ENCODE measurements around the gene PPP1R36.

The PPP1R36 gene

GRCh38 chr14:64504310-64504896 is 45.4 kb upstream of the PPP1R36 start, which contains the start of gene ZBTB1:
Gene ZBTB1 (plus strand): TSS chr14:64504770. CDS start chr14:64521505, 16,735 bp downstream.
- TF ChIP-seq CTCF (IDR thresholded peaks at IDR 0.05; ENCODE audit: insufficient read depth, low read length, poor library complexity, severe bottlenecking) (no peak), EZH2phosphoT487 (conservative IDR thresholded peaks at IDR 0.05; ENCODE audit: low read length) (no peak)
- no peaks in the 10 kb centered on the region for H3K27me3 ChIP-seq (ENCODE audit: low read length)
- no peaks in the 10 kb centered on the region for H3K9me2 ChIP-seq (replicated peaks; ENCODE audit: insufficient read depth, low read length)
- H4K20me1 ChIP-seq (ENCODE audit: low read depth, low read length), result peaks cover 3% of the 10 kb centered on the region; the same call in 1 of the 2 replicates
- peak within 1 kb of the TSS; percentile 99 for H3K27ac ChIP-seq (ENCODE audit: low read depth, low read length)
- H3K9ac ChIP-seq (ENCODE audit: low read length), result peak within 1 kb of the TSS; percentile 99
- peaks cover 64% of the 10 kb centered on the region for H3F3A ChIP-seq (ENCODE audit: insufficient read depth)
- no peaks in the 10 kb centered on the region for H3K36me3 ChIP-seq (ENCODE audit: low read length)
- H3K4me3 ChIP-seq (ENCODE audit: insufficient read depth, low read length, poor library complexity, severe bottlenecking), result peak within 1 kb of the TSS; percentile 85
- H3K9me3 ChIP-seq (ENCODE audit: insufficient read depth, low read length), result no peaks in the 10 kb centered on the region
- no peak within 1 kb of the TSS for H2AFZ ChIP-seq (ENCODE audit: low read depth, low read length, severe bottlenecking)
- peaks cover 86% of the 10 kb centered on the region for H3K79me2 ChIP-seq (ENCODE audit: insufficient read depth, low read length)
- peak within 1 kb of the TSS; percentile 76 for H3K4me2 ChIP-seq (ENCODE audit: low read depth, low read length, poor library complexity, severe bottlenecking)

- H3K79me2 ChIP-seq (ENCODE audit: insufficient read depth, low read length), result peaks cover 86% of the 10 kb centered on the region
- H3K27ac ChIP-seq (ENCODE audit: low read depth, low read length), result peak overlapping the region; percentile 99
- peak overlapping the region; percentile 99 for H3K9ac ChIP-seq (ENCODE audit: low read length)
- peaks cover 3% of the 10 kb centered on the region; the same call in 1 of the 2 replicates for H4K20me1 ChIP-seq (ENCODE audit: low read depth, low read length)
- H3K9me2 ChIP-seq (replicated peaks; ENCODE audit: insufficient read depth, low read length), result no peaks in the 10 kb centered on the region
- no peaks in the 10 kb centered on the region for H3K27me3 ChIP-seq (ENCODE audit: low read length)
- H3K36me3 ChIP-seq (ENCODE audit: low read length), result no peaks in the 10 kb centered on the region
- peaks cover 69% of the 10 kb centered on the region for H3F3A ChIP-seq (ENCODE audit: insufficient read depth)
- no peak overlapping the region for H2AFZ ChIP-seq (ENCODE audit: low read depth, low read length, severe bottlenecking)
- H3K9me3 ChIP-seq (ENCODE audit: insufficient read depth, low read length), result no peaks in the 10 kb centered on the region
- H3K4me3 ChIP-seq (ENCODE audit: insufficient read depth, low read length, poor library complexity, severe bottlenecking), result peak overlapping the region; percentile 78
- H3K4me2 ChIP-seq (ENCODE audit: low read depth, low read length, poor library complexity, severe bottlenecking), result peak overlapping the region; percentile 76
- TF ChIP-seq CTCF (IDR thresholded peaks at IDR 0.05; ENCODE audit: insufficient read depth, low read length, poor library complexity, severe bottlenecking) (no peak), EZH2phosphoT487 (conservative IDR thresholded peaks at IDR 0.05; ENCODE audit: low read length) (no peak)
These were observed 44.6 kb upstream of the PPP1R36 start for GRCh38 chr14:64504897-64505794.

- Histone ChIP-seq H3K9me2 (replicated peaks; ENCODE audit: insufficient read depth, low read length) (no peaks in the 10 kb centered on the region), H3F3A (ENCODE audit: insufficient read depth) (peaks cover 64% of the 10 kb centered on the region), H2AFZ (ENCODE audit: low read depth, low read length, severe bottlenecking) (no peak overlapping the region), H4K20me1 (ENCODE audit: low read depth, low read length) (peaks cover 9% of the 10 kb centered on the region; the same call in 1 of the 2 replicates), H3K9me3 (ENCODE audit: insufficient read depth, low read length) (no peaks in the 10 kb centered on the region), H3K27ac (ENCODE audit: low read depth, low read length) (peak overlapping the region; percentile 99), H3K4me3 (ENCODE audit: insufficient read depth, low read length, poor library complexity, severe bottlenecking) (peak overlapping the region; percentile 78), H3K36me3 (ENCODE audit: low read length) (peaks cover 6% of the 10 kb centered on the region; the same call in 1 of the 2 replicates), H3K27me3 (ENCODE audit: low read length) (no peaks in the 10 kb centered on the region), H3K4me2 (ENCODE audit: low read depth, low read length, poor library complexity, severe bottlenecking) (peak overlapping the region; percentile 76), H3K9ac (ENCODE audit: low read length) (peak overlapping the region; percentile 99), H3K79me2 (ENCODE audit: insufficient read depth, low read length) (peaks cover 86% of the 10 kb centered on the region)
- TF ChIP-seq EZH2phosphoT487 (conservative IDR thresholded peaks at IDR 0.05; ENCODE audit: low read length) (no peak), CTCF (IDR thresholded peaks at IDR 0.05; ENCODE audit: insufficient read depth, low read length, poor library complexity, severe bottlenecking) (no peak)
These were observed 43.0 kb upstream of the PPP1R36 start for GRCh38 chr14:64506721-64507120.
